ENCODE measurements around the gene KDM5A. TPM values are rescaled to one million over a fixed set of nuclear protein-coding genes. Genes with fewer than 3 reads are reported as not detected.
A peak's percentile ranks its signal among the peaks of the same experiment; 100 is the strongest.

Gene KDM5A
- total RNA-seq, 2 experiments from 2014 or later = 39.6 to 88.8 TPM

GRCh38 chr12:321606-322326, 67.4 kb downstream of the KDM5A start:
- Histone ChIP-seq H3K9me3 (ENCODE audit: low read length) (no peaks in the 10 kb centered on the region), H3K79me2 (ENCODE audit: insufficient read depth, low read depth, low read length) (no peaks in the 10 kb centered on the region), H4K20me1 (ENCODE audit: insufficient read depth, low read length) (no peaks in the 10 kb centered on the region), H3K36me3 (ENCODE audit: insufficient read depth, low read length) (peaks cover 95% of the 10 kb centered on the region), H3K27ac (ENCODE audit: low read depth, low read length, poor library complexity, severe bottlenecking) (no peak overlapping the region), H2AFZ (ENCODE audit: low read length) (no peak overlapping the region), H3K4me2 (ENCODE audit: low read length) (no peak overlapping the region), H3K4me3 (ENCODE audit: low read depth, low read length, poor library complexity, severe bottlenecking) (no peak overlapping the region), H3K4me1 (ENCODE audit: insufficient read depth, low read length, poor library complexity, severe bottlenecking) (no peaks in the 10 kb centered on the region), H3K9me2 (ENCODE audit: insufficient read depth, low read length) (no peaks in the 10 kb centered on the region)
- TF ChIP-seq EZH2phosphoT487 (IDR thresholded peaks at IDR 0.05; ENCODE audit: borderline replicate concordance, low read depth, low read length) (no peak), CTCF (conservative IDR thresholded peaks at IDR 0.05; ENCODE audit: low read length) (peak; percentile 52)
- intact Hi-C loops (cut with micrococcal nuclease; ENCODE audit: unreplicated experiment) = no loop called here
- BruUV-seq (replicated peaks) = no TSS peak
- DNase-seq (ENCODE audit: low spot score) = peak; percentile 7
- ChIA-PET POLR2A (no interaction called here), CTCF (ENCODE audit: unreplicated experiment) (no interaction called here)

- TF ChIP-seq CTCF (conservative IDR thresholded peaks at IDR 0.05; ENCODE audit: low read length) (no peak), EZH2phosphoT487 (IDR thresholded peaks at IDR 0.05; ENCODE audit: borderline replicate concordance, low read depth, low read length) (no peak)
- no peak for DNase-seq (ENCODE audit: low spot score)
- intact Hi-C loops (cut with micrococcal nuclease; ENCODE audit: unreplicated experiment) = no loop called here
- Histone ChIP-seq H4K20me1 (ENCODE audit: insufficient read depth, low read length) (no peaks in the 10 kb centered on the region), H2AFZ (ENCODE audit: low read length) (no peak overlapping the region), H3K9me3 (ENCODE audit: low read length) (no peaks in the 10 kb centered on the region), H3K79me2 (ENCODE audit: insufficient read depth, low read depth, low read length) (no peaks in the 10 kb centered on the region), H3K4me3 (ENCODE audit: low read depth, low read length, poor library complexity, severe bottlenecking) (no peak overlapping the region), H3K27ac (ENCODE audit: low read depth, low read length, poor library complexity, severe bottlenecking) (no peak overlapping the region), H3K4me1 (ENCODE audit: insufficient read depth, low read length, poor library complexity, severe bottlenecking) (no peaks in the 10 kb centered on the region), H3K36me3 (ENCODE audit: insufficient read depth, low read length) (peaks cover 99% of the 10 kb centered on the region), H3K4me2 (ENCODE audit: low read length) (no peak overlapping the region), H3K9me2 (ENCODE audit: insufficient read depth, low read length) (no peaks in the 10 kb centered on the region)
- CTCF ChIA-PET (ENCODE audit: unreplicated experiment) = interaction anchor here (0.5 kb wide), 1 partner anchor 134 kb away, joined by 3 read pairs; no protein-coding TSS in a partner anchor
- no TSS peak for BruUV-seq (replicated peaks)
- POLR2A ChIA-PET = interaction anchor here (0.5 kb wide), 1 partner anchor 1503 kb away, joined by 3 read pairs; no protein-coding TSS in a partner anchor
These were observed 70.2 kb downstream of the KDM5A start for GRCh38 chr12:318759-319515.
